Measurements from ENCODE around the gene MAP4. TPM values are rescaled to one million over a fixed set of nuclear protein-coding genes. Genes with fewer than 3 reads are reported as not detected.

MAP4 gene
- total RNA-seq, 4 donors from 2014 or later, result 62.1 to 110 (median 80.3) TPM

DNA sequence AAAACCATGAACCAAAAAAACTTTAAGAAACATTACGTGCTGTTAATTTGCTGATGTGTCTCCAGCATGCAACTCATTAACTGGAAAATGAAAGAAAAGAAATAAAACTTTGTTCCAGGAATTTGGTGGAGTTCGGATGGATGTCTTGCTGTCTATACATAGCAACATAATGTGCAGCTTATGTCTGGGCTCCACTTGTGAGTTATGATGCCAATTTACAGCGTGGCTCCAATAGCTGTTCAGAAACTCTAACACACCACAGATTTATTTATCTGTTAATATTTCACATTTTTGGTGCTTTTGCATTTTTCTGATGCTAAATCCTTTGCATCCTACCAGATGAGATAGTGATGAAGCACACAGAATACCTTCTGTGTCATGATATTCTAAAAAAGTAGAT, 45.1 kb downstream of the MAP4 start:
- Histone ChIP-seq H3K36me3 (peaks cover 0 to 24% (median 0%) of the 10 kb centered on the region in 3 donors), H3K27ac (no peak overlapping the region), H3K4me1 (no peaks in the 10 kb centered on the region), H3K27me3 (no peaks in the 10 kb centered on the region), H3K9me3 (no peaks in the 10 kb centered on the region), H3K4me3 (no peak overlapping the region)
- intact Hi-C loops (cut with DNase I), result no loop called here
- DNase-seq, result no peak
- no peak for TF ChIP-seq POLR2A (IDR thresholded peaks at IDR 0.05)
- TF ChIP-seq, protein P1, sequence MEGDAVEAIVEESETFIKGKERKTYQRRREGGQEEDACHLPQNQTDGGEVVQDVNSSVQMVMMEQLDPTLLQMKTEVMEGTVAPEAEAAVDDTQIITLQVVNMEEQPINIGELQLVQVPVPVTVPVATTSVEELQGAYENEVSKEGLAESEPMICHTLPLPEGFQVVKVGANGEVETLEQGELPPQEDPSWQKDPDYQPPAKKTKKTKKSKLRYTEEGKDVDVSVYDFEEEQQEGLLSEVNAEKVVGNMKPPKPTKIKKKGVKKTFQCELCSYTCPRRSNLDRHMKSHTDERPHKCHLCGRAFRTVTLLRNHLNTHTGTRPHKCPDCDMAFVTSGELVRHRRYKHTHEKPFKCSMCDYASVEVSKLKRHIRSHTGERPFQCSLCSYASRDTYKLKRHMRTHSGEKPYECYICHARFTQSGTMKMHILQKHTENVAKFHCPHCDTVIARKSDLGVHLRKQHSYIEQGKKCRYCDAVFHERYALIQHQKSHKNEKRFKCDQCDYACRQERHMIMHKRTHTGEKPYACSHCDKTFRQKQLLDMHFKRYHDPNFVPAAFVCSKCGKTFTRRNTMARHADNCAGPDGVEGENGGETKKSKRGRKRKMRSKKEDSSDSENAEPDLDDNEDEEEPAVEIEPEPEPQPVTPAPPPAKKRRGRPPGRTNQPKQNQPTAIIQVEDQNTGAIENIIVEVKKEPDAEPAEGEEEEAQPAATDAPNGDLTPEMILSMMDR (IDR thresholded peaks at IDR 0.05), result no peak
- 89% methylated on average over 3 of the region's 3 CpGs for WGBS, 2 donors

DNA sequence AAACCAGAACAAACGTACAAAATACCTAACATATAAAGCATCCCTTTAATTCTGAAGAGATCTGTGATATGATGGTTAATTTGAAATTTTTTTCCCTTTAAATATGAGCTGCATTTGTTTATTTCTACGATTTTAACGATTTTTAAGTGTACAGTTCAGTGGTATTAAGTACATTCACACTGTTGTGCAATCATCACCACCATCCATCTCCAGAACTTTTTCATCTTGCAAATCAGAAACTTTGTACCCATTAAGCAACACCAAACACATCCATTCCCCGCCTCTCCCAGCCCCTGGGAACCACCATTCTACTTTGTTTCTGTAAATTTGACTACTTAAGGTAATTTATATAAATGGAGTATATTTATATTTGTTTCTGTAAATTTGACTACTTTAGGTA, 51.5 kb downstream of the MAP4 start:
- intact Hi-C loops (cut with DNase I), result no loop called here
- no peaks in the 10 kb centered on the region for H3K36me3 ChIP-seq
- WGBS, 2 donors, result 95% methylated on average over 4 of the region's 4 CpGs
- TF ChIP-seq, protein P1 (IDR thresholded peaks at IDR 0.05), result no peak
- TF ChIP-seq POLR2A (IDR thresholded peaks at IDR 0.05), result no peak
- no peak overlapping the region for H3K27ac ChIP-seq
- H3K4me3 ChIP-seq, result no peak overlapping the region
- no peaks in the 10 kb centered on the region for H3K9me3 ChIP-seq
- peaks cover 0 to 26% (median 12%) of the 10 kb centered on the region in 3 donors for H3K4me1 ChIP-seq
- no peaks in the 10 kb centered on the region for H3K27me3 ChIP-seq
- DNase-seq, result no peak

DNA sequence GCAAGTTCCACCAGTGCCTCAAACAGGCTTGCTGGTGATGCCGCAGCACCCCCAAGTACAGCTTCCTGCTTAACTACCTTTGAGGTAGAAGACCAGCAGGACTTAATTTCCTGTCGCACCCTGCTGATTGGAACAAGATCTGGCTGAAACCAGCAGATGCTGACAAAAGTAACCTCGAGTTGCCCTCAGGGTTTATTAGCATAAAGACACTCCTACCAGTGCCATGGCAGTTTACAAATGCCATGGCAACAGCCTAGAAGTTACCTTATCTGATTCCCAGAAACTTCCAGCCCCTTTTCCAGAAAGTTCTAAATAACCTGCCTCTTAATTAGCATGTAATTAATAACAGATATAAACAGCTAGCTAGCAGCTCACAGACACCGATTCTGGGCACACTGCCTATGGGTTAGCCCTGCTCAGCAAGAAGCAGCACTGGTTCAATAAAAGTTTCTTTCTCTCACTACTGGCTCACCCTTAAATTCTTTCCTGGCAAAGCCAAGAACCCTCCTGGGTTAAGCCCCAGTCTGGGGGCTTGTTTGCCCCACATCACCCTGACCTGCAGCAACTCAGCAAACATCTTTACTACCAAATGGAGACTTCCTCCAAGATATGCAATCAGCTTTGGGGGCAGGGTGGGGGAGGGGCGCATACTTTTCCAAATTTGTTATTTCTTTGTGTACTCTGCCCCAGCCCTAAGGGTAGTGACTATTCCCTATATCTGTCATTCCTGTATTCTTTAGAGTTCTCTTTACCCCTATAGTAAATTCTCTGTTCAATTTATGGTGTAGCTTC, 54.2 kb downstream of the MAP4 start:
- Histone ChIP-seq H3K4me3 (no peak overlapping the region), H3K4me1 (peaks cover 0 to 43% (median 12%) of the 10 kb centered on the region in 3 donors), H3K9me3 (no peaks in the 10 kb centered on the region), H3K36me3 (peaks cover 0 to 5% (median 0%) of the 10 kb centered on the region in 3 donors), H3K27me3 (no peaks in the 10 kb centered on the region), H3K27ac (peak overlapping the region; percentile 37 to 68 (median 63))
- 15 to 40% methylated on average over 5 of the region's 5 CpGs for WGBS, 2 donors
- TF ChIP-seq POLR2A (IDR thresholded peaks at IDR 0.05), result no peak
- TF ChIP-seq, protein P1 (IDR thresholded peaks at IDR 0.05), result no peak
- intact Hi-C loops (cut with DNase I), result no loop called here
- DNase-seq, result no peak

DNA sequence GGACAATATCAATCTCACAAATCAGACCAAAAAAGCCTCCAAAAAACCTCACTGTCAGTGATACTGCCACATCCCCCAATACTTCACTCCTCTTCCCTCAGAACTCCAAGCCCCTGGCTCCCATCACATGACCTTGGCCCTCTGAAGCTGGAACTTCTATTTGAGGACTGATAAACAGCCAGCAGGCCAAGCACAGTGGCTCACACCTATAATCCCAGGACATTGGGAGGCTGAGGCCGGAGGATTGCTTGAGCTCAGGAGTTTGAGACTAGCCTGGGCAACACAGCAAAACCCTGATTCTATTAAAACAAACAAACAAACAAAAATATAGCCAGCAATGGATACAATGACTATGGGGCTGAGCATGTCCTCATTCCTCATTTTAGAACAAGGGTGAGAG, 55.2 kb downstream of the MAP4 start:
- no peaks in the 10 kb centered on the region for H3K27me3 ChIP-seq
- DNase-seq, result no peak
- no peak overlapping the region for H3K4me3 ChIP-seq
- H3K27ac ChIP-seq, result peak overlapping the region in 3 of 4 donors; percentile 10 to 63 (median 63)
- TF ChIP-seq POLR2A (IDR thresholded peaks at IDR 0.05), result no peak
- WGBS, 2 donors, result 100% methylated on average over 1 of the region's 1 CpG; no CpG with 5 or more reads in 1 of the 2 donors
- peaks cover 0 to 43% (median 12%) of the 10 kb centered on the region in 3 donors for H3K4me1 ChIP-seq
- intact Hi-C loops (cut with DNase I), result no loop called here
- H3K36me3 ChIP-seq, result peaks cover 0 to 5% (median 0%) of the 10 kb centered on the region in 3 donors
- H3K9me3 ChIP-seq, result no peaks in the 10 kb centered on the region

DNA sequence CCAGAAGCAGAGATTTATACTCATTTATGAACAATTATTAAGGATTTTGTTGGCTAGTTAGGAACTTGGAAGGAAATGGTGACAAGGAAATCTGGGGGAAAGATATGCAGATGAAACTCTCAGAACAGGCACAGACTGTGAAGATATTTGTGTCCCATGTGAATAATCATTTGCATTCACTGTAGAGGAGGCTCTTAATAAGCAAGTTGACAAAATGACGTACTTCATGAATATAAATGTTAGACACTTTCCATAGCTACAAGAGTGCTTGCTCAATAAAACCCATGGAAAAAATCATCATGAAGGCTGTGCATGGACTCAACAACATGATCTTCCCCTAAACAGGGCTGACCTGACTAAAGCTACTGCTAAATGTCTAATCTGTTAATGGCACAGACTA, 59.7 kb downstream of the MAP4 start:
- peaks cover 0 to 23% (median 2%) of the 10 kb centered on the region in 3 donors for H3K4me1 ChIP-seq
- no peak for DNase-seq
- no peak overlapping the region for H3K27ac ChIP-seq
- peaks cover 0 to 5% (median 0%) of the 10 kb centered on the region in 3 donors for H3K36me3 ChIP-seq
- TF ChIP-seq, protein P1 (IDR thresholded peaks at IDR 0.05), result no peak
- TF ChIP-seq POLR2A (IDR thresholded peaks at IDR 0.05), result no peak
- H3K27me3 ChIP-seq, result no peaks in the 10 kb centered on the region
- WGBS, 2 donors, result 89 to 95% methylated on average over 1 of the region's 1 CpG
- no peak overlapping the region for H3K4me3 ChIP-seq
- H3K9me3 ChIP-seq, result no peaks in the 10 kb centered on the region
- intact Hi-C loops (cut with DNase I), result no loop called here

Measured in esophagus squamous epithelium (tissue), 5 donors.